Measurements from ENCODE around the gene INHA. TPM values are rescaled to one million over a fixed set of nuclear protein-coding genes. Genes with fewer than 3 reads are reported as not detected.

The INHA gene
- total and polyA plus RNA-seq, 4 donors, result 0.47 to 0.98 (median 0.58) TPM; not detected in 1

- H3K4me1 ChIP-seq (ENCODE audit: control insufficient read depth in 5 of 5, insufficient read depth in 5 of 5, low read length in 5 of 5), result peaks cover 0 to 15% (median 3%) of the 10 kb centered on the region in 5 donors
- DNase-seq (no peak), ATAC-seq (ENCODE audit: insufficient read depth, low FRiP score) (no peak)
- H3K9ac ChIP-seq (ENCODE audit: insufficient read depth in 1 of 2, low read length in 2 of 2), result no peak overlapping the region
- 93 to 97% methylated on average over 19 of the region's 19 CpGs for WGBS, 2 donors
- no peak overlapping the region for H3K4me3 ChIP-seq
- H3K9me3 ChIP-seq (ENCODE audit: control insufficient read depth in 4 of 4, insufficient read depth in 3 of 4, low read length in 3 of 4), result peaks cover 0 to 2% (median 0%) of the 10 kb centered on the region in 4 donors
- TF ChIP-seq CTCF (IDR thresholded peaks at IDR 0.05; ENCODE audit: control extremely low read depth, extremely low read depth), result no peak
- H3K36me3 ChIP-seq (ENCODE audit: control insufficient read depth in 4 of 4, insufficient read depth in 4 of 4, low read length in 4 of 4), result peaks cover 0 to 4% (median under 1%) of the 10 kb centered on the region in 4 donors
- peaks cover 0 to 5% (median 3%) of the 10 kb centered on the region in 3 donors for H3K27me3 ChIP-seq (ENCODE audit: control insufficient read depth in 3 of 3, insufficient read depth in 3 of 3, low read length in 2 of 3)
- H3K27ac ChIP-seq (ENCODE audit: low read depth in 1 of 2, low read length in 1 of 2), result no peak overlapping the region
These were observed 15.7 kb upstream of the INHA start for GRCh38 chr2:219556413-219556812.

DNA sequence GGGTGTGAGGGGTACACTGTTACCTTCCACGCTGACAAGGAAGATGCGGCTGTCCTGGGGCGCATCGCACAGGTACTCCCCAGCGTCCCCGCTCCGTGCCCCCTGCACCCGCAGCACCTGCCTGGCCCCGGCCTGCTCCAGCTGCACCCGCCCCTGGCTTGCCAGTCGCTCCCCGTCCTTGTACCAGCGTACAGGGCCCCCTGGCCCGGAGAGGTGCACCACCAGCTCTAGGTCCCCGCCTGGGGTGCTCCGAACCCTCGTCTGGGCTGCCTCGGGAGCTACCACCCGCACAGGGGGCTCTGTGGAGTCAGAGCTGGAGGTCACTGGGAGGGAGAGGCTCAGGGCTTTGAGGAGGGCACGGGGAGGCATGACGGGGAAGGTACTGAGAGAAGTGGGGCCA is 14.8 kb upstream of the INHA start:
- Histone ChIP-seq H3K36me3 (ENCODE audit: control insufficient read depth in 4 of 4, insufficient read depth in 4 of 4, low read length in 4 of 4) (peaks cover 0 to 8% (median 2%) of the 10 kb centered on the region in 4 donors), H3K27ac (ENCODE audit: low read depth in 1 of 2, low read length in 1 of 2) (no peak overlapping the region), H3K9ac (ENCODE audit: insufficient read depth in 1 of 2, low read length in 2 of 2) (no peak overlapping the region), H3K4me1 (ENCODE audit: control insufficient read depth in 5 of 5, insufficient read depth in 5 of 5, low read length in 5 of 5) (peaks cover 0 to 17% (median 5%) of the 10 kb centered on the region in 5 donors), H3K27me3 (ENCODE audit: control insufficient read depth in 3 of 3, insufficient read depth in 3 of 3, low read length in 2 of 3) (peaks cover 0 to 5% (median 3%) of the 10 kb centered on the region in 3 donors), H3K9me3 (ENCODE audit: control insufficient read depth in 4 of 4, insufficient read depth in 3 of 4, low read length in 3 of 4) (peaks cover 0 to 2% (median 0%) of the 10 kb centered on the region in 4 donors), H3K4me3 (no peak overlapping the region)
- no peak for DNase-seq
- no peak for ATAC-seq (ENCODE audit: insufficient read depth, low FRiP score)
- no peak for TF ChIP-seq CTCF (IDR thresholded peaks at IDR 0.05; ENCODE audit: control extremely low read depth, extremely low read depth)
- WGBS, 2 donors, result 92 to 94% methylated on average over 20 to 21 of the region's 21 CpGs

GRCh38 chr2:219557791-219558785 is 14.0 kb upstream of the INHA start:
- no peak overlapping the region for H3K9ac ChIP-seq (ENCODE audit: insufficient read depth in 1 of 2, low read length in 2 of 2)
- DNase-seq (no peak), ATAC-seq (ENCODE audit: insufficient read depth, low FRiP score) (no peak)
- H3K9me3 ChIP-seq (ENCODE audit: control insufficient read depth in 4 of 4, insufficient read depth in 3 of 4, low read length in 3 of 4), result peaks cover 0 to 2% (median 0%) of the 10 kb centered on the region in 4 donors
- H3K36me3 ChIP-seq (ENCODE audit: control insufficient read depth in 4 of 4, insufficient read depth in 4 of 4, low read length in 4 of 4), result peaks cover 0 to 15% (median 5%) of the 10 kb centered on the region in 4 donors
- H3K27me3 ChIP-seq (ENCODE audit: control insufficient read depth in 3 of 3, insufficient read depth in 3 of 3, low read length in 2 of 3), result peaks cover 0 to 5% (median 3%) of the 10 kb centered on the region in 3 donors
- no peak overlapping the region for H3K4me3 ChIP-seq
- TF ChIP-seq CTCF (IDR thresholded peaks at IDR 0.05; ENCODE audit: control extremely low read depth, extremely low read depth), result no peak
- peaks cover 0 to 18% (median 3%) of the 10 kb centered on the region in 5 donors for H3K4me1 ChIP-seq (ENCODE audit: control insufficient read depth in 5 of 5, insufficient read depth in 5 of 5, low read length in 5 of 5)
- WGBS, 2 donors, result 95 to 97% methylated on average over 25 of the region's 25 CpGs
- no peak overlapping the region for H3K27ac ChIP-seq (ENCODE audit: low read depth in 1 of 2, low read length in 1 of 2)
